CD4-positive, alpha-beta T cell (primary cell): ENCODE measurements around the gene SYT6. TPM values are rescaled to one million over a fixed set of nuclear protein-coding genes. Genes with fewer than 3 reads are reported as not detected.
A peak's percentile ranks its signal among the peaks of the same experiment; 100 is the strongest.

Experiments
- ATAC-seq: fragments of 200-7000 bp; cut with Tn5 transposase; one replicate; pipeline ENCODE4 v1.10.0; 2022; ENCODE audit warnings: mild to moderate bottlenecking; ENCODE audit not compliant: poor library complexity
- CTCF ChIA-PET: fragments of 350-600 bp; sonication (Branson Sonifier 250); formaldehyde crosslinking; loops from one replicate; lab custom pipeline; 2021; ENCODE audit warnings: antibody characterized with exemption, inconsistent platforms; lab: Charles Lee
- POLR2A ChIA-PET: fragments of 350-600 bp; sonication (Branson Sonifier 250); formaldehyde crosslinking; loops from one replicate; lab custom pipeline; 2021; ENCODE audit warnings: antibody characterized with exemption, inconsistent platforms; lab: Charles Lee
- DNase-seq, 14 experiments: peaks; one replicate each; pipeline ENCODE4 v3.0.0-alpha.2; 2013 to 2020; ENCODE audit warnings: mixed read lengths in 2 of 14
- H3K27ac ChIP-seq, 2 donors: one replicate each; pipeline versions ENCODE4 v1.5.1 to v1.7.0; 2013; ENCODE audit warnings: low read length in 2 of 2, low read depth in 1 of 2, mild to moderate bottlenecking in 1 of 2
- H3K27me3 ChIP-seq, 2 experiments: 1 replicate in 1 of 2; 2 replicates in 1 of 2; pipeline versions ENCODE4 v1.6.1 to v1.7.0; 2013; ENCODE audit warnings: low read length in 2 of 2, control low read depth in 1 of 2, mild to moderate bottlenecking in 1 of 2, moderate library complexity in 1 of 2; ENCODE audit not compliant: insufficient read depth in 2 of 2, control insufficient read depth in 1 of 2
- H3K36me3 ChIP-seq: one replicate; pipeline ENCODE4 v1.6.1; 2013; ENCODE audit warnings: low read length, control low read depth; ENCODE audit not compliant: insufficient read depth
- H3K4me1 ChIP-seq: one replicate; pipeline ENCODE4 v1.6.1; 2013; ENCODE audit warnings: low read length, control low read depth; ENCODE audit not compliant: insufficient read depth
- H3K4me3 ChIP-seq: one replicate; pipeline ENCODE4 v1.5.1; 2013; ENCODE audit warnings: mild to moderate bottlenecking, low read length, moderate library complexity
- H3K9me3 ChIP-seq, 2 experiments: 1 replicate in 1 of 2; 2 replicates in 1 of 2; pipeline versions ENCODE4 v1.6.1 to v1.7.0; 2013; ENCODE audit warnings: low read length in 2 of 2, mild to moderate bottlenecking in 2 of 2, control low read depth in 1 of 2, moderate library complexity in 1 of 2; ENCODE audit not compliant: control insufficient read depth in 1 of 2, insufficient read depth in 1 of 2
- H3K27ac Mint-ChIP-seq: one replicate; pipeline ENCODE4 v1.8.0; 2020; ENCODE audit warnings: mixed read lengths
- H3K27me3 Mint-ChIP-seq: one replicate; pipeline ENCODE4 v1.8.0; 2021; ENCODE audit warnings: mixed read lengths
- H3K36me3 Mint-ChIP-seq: one replicate; pipeline ENCODE4 v1.8.0; 2021; ENCODE audit warnings: low read depth, mixed read lengths
- H3K4me1 Mint-ChIP-seq: one replicate; pipeline ENCODE4 v1.8.0; 2021; ENCODE audit warnings: low read depth, mixed read lengths
- H3K4me3 Mint-ChIP-seq: one replicate; pipeline ENCODE4 v1.8.0; 2020; ENCODE audit warnings: mild to moderate bottlenecking, mixed read lengths
- H3K9me3 Mint-ChIP-seq: one replicate; pipeline ENCODE4 v1.8.0; 2020; ENCODE audit warnings: mixed read lengths
- CTCF ChIP-seq: fragments of 200-600 bp; IDR thresholded peaks from one replicate; pipeline ENCODE4 v1.8.0; 2022; ENCODE audit warnings: antibody characterized with exemption, mild to moderate bottlenecking
- intact Hi-C, 2 experiments: fragments of 100-400 bp; cut with DNase I in 1 of 2; cut with micrococcal nuclease in 1 of 2; formaldehyde crosslinking; loops; one replicate each; pipeline versions ENCODE4 v1.15.1 to v1.9.0; 2023 to 2025; cut with DNase I, micrococcal nuclease
- total RNA-seq, 174 experiments: library from RNA in 2 of 174; stranded (reverse) in 2 of 174; gene quantifications; one replicate each; pipeline ENCODE4 v1.2.3 and lab custom pipeline; 2021 to 2026

SYT6 gene
- total RNA-seq, 2 experiments from 2014 or later: not detected

GRCh38 chr1:114043548-114043947, 110.1 kb downstream of the SYT6 start:
- Mint-ChIP-seq H3K27me3 (no peaks in the 10 kb centered on the region), H3K27ac (no peak overlapping the region), H3K4me1 (no peaks in the 10 kb centered on the region), H3K9me3 (no peaks in the 10 kb centered on the region), H3K4me3 (no peak overlapping the region), H3K36me3 (no peaks in the 10 kb centered on the region)
- POLR2A ChIA-PET: no interaction called here
- CTCF ChIA-PET: interaction anchor here (0.8 kb wide), 1 partner anchor 9 kb away, joined by 3 read pairs; no protein-coding TSS in a partner anchor
- Histone ChIP-seq H3K27me3 (no peaks in the 10 kb centered on the region), H3K36me3 (no peaks in the 10 kb centered on the region), H3K4me1 (no peaks in the 10 kb centered on the region), H3K9me3 (no peaks in the 10 kb centered on the region), H3K4me3 (no peak overlapping the region), H3K27ac (no peak overlapping the region)
- DNase-seq (no peak), ATAC-seq (no peak)
- no peak for TF ChIP-seq CTCF
- intact Hi-C loops: no loop called here

- ChIA-PET POLR2A (no interaction called here), CTCF (no interaction called here)
- H3K36me3 ChIP-seq: no peaks in the 10 kb centered on the region
- no peaks in the 10 kb centered on the region for H3K4me1 ChIP-seq
- no peaks in the 10 kb centered on the region for H3K9me3 Mint-ChIP-seq
- no peaks in the 10 kb centered on the region for H3K27me3 ChIP-seq
- intact Hi-C loops: no loop called here
- H3K9me3 ChIP-seq: no peaks in the 10 kb centered on the region
- DNase-seq: no peak
- H3K27ac Mint-ChIP-seq: no peak overlapping the region
- H3K27ac ChIP-seq: no peak overlapping the region
- no peaks in the 10 kb centered on the region for H3K27me3 Mint-ChIP-seq
- no peaks in the 10 kb centered on the region for H3K36me3 Mint-ChIP-seq
- no peak for ATAC-seq
- no peak for TF ChIP-seq CTCF
- no peak overlapping the region for H3K4me3 Mint-ChIP-seq
- no peaks in the 10 kb centered on the region for H3K4me1 Mint-ChIP-seq
- no peak overlapping the region for H3K4me3 ChIP-seq
Measured at GRCh38 chr1:114043054-114043453, 110.6 kb downstream of the SYT6 start.

GRCh38 chr1:114040273-114041015, 113.2 kb downstream of the SYT6 start:
- ATAC-seq: no peak
- H3K27ac ChIP-seq: no peak overlapping the region
- Mint-ChIP-seq H3K27me3 (no peaks in the 10 kb centered on the region), H3K36me3 (no peaks in the 10 kb centered on the region), H3K9me3 (no peaks in the 10 kb centered on the region), H3K4me3 (no peak overlapping the region), H3K27ac (no peak overlapping the region), H3K4me1 (no peaks in the 10 kb centered on the region)
- H3K36me3 ChIP-seq: no peaks in the 10 kb centered on the region
- DNase-seq: peak in 3 of 14 experiments; percentile 8 to 27 (median 24)
- no peak overlapping the region for H3K4me3 ChIP-seq
- ChIA-PET CTCF (no interaction called here), POLR2A (no interaction called here)
- no peaks in the 10 kb centered on the region for H3K27me3 ChIP-seq
- no peaks in the 10 kb centered on the region for H3K4me1 ChIP-seq
- no peak for TF ChIP-seq CTCF
- no peaks in the 10 kb centered on the region for H3K9me3 ChIP-seq
- intact Hi-C loops: no loop called here

Other genes starting within 250 kb of the SYT6 start
- gene AP4B1, start 249.1 kb downstream of the SYT6 start, total RNA-seq: 10 to 100 TPM; 44.1 to 48.0 TPM
- 1 to 10 TPM; 6.4 to 6.8 TPM for gene DCLRE1B, start 248.5 kb downstream of the SYT6 start, total RNA-seq
- gene HIPK1, start 224.5 kb downstream of the SYT6 start, total RNA-seq: 100 to 1,000 TPM; 245 to 251 TPM
- gene OLFML3, start 174.4 kb downstream of the SYT6 start, total RNA-seq: under 1 TPM; 0.30 to 0.31 TPM